Activated T-cell treated with anti-CD3 and anti-CD28 coated beads for 48 hours (primary cell): ENCODE measurements around the gene COL4A1.

Source experiments
- DNase-seq: peaks from one replicate; pipeline ENCODE4 v3.0.0-alpha.2; 2020; ENCODE audit warnings: low read depth

COL4A1 gene

GRCh38 chr13:110217811-110218210 is 89.1 kb downstream of the COL4A1 start:
- no peak for DNase-seq

- DNase-seq, result no peak
These were observed 89.9 kb downstream of the COL4A1 start for GRCh38 chr13:110217085-110217484.

GRCh38 chr13:110216398-110217041 is 90.4 kb downstream of the COL4A1 start:
- DNase-seq, result no peak

DNA sequence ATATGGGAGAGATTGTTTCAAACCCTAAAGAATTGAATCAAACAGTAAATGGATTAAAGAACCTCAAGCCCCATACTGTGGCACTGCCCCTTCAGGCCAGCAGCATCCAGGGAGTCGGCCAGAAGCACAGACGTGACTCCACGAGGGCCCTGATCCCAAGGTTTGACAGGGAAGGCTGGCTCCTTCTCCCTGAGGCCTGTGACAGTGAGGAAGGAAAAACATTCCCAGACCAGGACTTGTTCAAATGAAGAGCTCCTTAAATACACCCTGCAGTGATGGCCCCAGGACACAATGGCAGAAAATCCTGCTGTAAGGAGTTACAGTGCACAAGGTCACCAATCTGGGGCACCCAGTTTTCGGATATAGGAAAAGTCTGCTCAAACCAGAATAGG is 91.0 kb downstream of the COL4A1 start:
- no peak for DNase-seq

DNA sequence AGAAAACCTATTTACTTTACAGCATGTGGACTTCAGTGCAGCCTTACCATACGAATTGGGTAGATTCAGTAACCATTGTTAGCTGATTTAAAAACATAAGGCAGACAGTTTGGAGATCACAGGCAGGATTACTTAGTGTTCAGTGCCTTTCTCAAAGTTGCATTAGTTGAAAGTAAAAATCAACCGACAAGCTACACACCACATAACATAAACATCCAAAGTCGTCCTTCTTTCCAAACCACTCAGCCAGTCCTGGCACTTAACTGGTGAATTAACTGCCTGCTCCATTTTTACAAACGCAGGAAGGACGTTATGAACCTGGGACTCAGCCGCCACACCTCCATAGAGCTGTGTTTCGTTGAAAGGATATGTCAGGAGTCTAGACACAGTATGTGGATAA is 91.4 kb downstream of the COL4A1 start:
- DNase-seq, result no peak

DNA sequence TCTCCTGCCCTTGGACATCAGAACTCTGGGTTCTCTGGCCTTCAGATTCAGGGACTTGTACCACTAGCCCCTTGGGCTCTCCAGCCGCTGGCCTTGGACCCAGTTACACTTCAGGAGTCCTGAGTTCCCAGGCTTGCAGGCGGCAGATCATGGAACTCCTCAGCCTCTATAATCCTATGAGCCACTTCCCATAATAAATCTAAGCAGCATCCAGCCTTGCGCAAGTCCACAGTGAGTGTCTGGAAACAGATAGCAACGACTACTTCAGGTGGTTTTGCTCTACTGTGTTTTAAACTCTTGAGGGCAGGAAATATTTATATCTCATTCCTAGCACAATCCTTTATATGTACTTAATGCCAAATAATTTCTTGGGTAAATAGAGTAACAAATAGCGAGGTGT is 92.3 kb downstream of the COL4A1 start:
- no peak for DNase-seq

DNA sequence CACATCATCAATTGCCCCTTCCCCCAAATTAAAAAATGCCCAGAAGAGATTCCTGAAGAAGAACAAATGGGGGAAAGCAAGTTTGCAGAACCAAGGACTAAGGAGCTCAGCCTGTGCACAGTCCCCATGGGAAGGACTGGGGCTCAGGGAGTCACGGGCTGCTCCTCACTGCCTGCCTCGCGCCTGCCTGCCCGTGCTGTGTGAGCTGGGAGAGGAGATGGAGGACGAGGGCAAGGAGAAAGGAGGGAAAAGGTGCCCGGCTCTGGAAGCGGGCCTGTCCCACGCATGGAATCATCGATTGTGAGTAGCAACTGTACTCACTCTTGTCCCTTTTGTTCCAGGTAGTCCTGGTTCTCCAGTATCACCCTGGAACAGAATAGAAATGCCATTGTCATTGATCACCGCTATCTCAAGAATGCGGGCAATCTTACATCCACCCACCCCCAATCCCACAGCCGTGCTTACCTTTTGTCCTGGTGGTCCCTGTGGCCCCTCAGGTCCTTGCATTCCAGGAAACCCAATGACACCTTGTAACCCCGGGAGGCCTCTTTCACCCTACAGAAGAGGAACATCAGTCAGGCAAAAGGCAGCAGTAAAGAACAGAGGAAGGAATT is 93.4 kb downstream of the COL4A1 start:
- no peak for DNase-seq

- DNase-seq, result no peak
These were observed 94.4 kb downstream of the COL4A1 start for GRCh38 chr13:110212529-110212928.

- DNase-seq, result no peak
These were observed 95.2 kb downstream of the COL4A1 start for GRCh38 chr13:110211735-110212134.

GRCh38 chr13:110211046-110211445 is 95.9 kb downstream of the COL4A1 start:
- no peak for DNase-seq

- no peak for DNase-seq
These were observed 96.4 kb downstream of the COL4A1 start for GRCh38 chr13:110210604-110210985.

- DNase-seq, result no peak
These were observed 96.9 kb downstream of the COL4A1 start for GRCh38 chr13:110209950-110210603.

DNA sequence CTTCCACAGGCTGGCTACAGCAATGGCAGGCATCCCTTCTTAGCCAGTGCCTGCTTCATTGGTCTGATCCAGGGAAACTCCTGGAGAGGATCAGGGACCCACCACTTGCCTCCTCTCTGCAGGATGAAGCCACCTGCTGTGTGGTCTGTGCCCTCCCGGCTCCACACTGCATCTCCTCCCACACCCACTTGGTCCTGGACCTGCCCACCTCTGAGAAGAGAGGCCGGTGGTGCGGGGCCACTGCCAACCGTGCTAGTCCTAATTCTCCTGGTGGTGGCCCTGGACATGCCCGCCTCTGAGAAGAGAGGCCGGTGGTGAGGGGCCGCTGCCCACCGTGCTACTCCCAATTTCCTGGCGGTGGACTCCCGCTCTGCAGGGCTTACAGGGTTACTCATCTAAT is 98.8 kb downstream of the COL4A1 start:
- DNase-seq, result no peak

- no peak for DNase-seq
These were observed 100.0 kb downstream of the COL4A1 start for GRCh38 chr13:110206996-110207395.

DNA sequence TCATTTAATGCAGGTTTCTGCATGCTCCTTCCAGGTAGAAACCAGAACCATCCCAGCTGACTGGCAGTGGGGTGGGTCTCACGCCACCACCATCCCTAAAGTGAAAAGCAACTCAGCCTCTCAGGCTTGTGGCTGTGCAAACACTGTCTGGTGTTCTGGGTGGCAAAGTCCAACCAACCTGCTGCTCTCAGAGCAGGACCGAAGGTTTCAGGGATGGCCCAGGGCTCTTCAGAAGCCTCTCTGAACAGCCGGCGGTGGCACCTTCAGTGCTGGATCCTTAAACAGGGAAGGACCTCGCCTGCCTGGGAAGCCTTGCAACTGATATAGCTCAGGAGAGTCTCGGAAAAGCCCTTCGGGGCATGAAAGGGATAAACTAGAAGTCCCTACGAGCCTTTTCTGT is 100.8 kb downstream of the COL4A1 start:
- no peak for DNase-seq

GRCh38 chr13:110201114-110201513 is 105.8 kb downstream of the COL4A1 start:
- DNase-seq, result no peak

GRCh38 chr13:110200276-110200870 is 106.6 kb downstream of the COL4A1 start:
- DNase-seq, result no peak

DNA sequence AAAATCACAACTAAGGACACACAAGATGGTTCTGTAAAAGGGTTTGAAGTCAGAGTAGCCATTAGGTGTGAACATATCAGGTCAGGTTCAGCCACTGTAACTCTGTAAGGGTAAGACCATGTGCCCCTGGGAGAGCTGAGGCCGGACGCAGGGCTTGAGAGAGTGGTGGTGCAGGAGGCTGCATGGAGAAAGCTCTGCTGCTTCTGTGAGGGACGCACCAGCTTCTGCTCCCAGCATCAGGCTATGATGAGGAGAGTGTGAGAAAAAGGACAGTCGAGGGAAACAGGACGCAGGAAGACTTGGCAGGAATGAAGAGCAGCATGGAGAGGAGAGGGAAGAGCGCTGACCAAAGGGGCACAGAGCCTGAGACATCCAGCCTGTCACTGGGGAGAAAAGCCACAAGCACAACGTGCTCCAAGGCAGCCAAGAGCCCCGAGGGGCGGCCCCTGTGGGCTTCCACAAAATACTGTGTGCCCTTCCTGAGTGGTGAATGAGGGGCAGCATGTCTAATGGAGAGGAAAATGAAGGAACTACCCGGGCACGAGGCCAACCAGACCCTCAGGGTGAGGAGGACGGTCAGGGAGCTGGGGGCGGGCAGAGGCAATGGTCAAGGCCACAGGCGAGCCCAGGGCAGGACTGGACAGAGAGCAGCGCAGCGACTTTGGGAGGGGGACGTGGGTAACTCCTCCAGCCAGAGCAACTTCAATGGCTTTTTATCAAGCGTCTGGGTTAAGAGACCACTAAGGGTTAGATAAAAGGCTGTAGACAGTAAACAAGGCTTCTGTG is 107.7 kb downstream of the COL4A1 start:
- DNase-seq, result no peak

- no peak for DNase-seq
These were observed 109.5 kb downstream of the COL4A1 start for GRCh38 chr13:110197471-110197870.

DNA sequence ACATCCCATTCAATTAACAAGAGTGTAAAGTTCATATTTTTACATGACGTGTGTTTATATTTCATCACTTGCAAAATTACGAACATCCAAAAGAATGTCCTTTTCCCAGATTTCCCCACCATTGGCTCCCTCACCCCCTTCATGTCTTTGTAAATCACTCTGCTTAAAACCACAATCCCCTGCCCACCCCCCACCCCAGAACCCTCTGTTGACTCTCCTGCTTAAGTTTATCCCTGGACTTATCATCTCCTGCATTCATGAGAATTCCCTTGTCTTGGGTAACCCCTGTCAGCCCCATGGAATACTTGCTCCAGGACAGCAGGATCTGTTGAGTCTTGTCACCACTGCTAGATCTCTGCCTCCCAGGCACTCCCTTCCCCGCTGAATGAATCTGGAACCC is 109.9 kb downstream of the COL4A1 start:
- DNase-seq, result no peak

DNA sequence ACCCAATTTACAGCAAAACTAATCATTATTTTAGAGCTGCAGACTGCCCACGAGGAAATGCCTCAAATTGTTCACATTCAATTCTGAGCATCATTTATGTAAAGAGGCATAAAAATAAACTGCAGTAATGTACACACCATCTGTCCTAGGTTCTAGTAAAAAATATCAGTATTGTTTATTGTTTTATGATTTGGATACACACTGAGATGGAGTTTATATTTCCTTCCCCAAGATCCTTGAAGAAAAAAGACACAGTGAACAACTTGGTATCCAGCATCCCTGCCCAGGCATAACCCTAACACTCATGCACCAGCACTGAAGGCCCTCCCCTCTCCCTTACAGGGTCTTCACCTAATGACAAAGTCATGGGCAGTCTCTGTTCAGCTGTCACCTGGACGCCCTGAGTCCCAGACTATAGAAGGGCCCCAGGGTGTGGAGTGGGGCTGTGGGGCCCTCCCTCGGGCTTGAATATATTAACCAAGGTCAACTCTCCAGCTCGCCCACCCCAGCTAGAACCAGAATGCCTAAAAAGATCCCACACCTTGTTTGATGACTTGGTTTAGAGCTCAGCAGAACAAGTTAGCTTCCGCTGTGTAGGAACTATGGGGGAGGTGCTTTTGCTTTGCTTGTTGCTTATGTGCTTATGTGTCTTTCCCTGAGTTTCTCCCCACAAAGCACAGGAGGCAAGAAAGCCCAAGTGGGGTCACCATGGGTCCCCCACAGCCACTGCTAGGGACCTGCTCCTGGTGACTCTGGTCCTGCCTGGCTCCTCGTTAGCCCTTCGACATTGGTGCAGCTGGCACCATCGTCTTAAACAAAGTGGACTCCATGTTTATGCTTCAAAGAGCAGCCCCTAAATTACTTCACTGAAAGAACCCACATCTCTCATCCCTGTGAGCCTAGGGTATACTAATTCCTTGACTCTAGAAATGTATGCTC is 111.1 kb downstream of the COL4A1 start:
- DNase-seq, result no peak
